A549 (cell line): ENCODE measurements around the gene PRSS27. TPM values are rescaled to one million over a fixed set of nuclear protein-coding genes. Genes with fewer than 3 reads are reported as not detected.

Experiments used
- CBX2 ChIP-seq: fragments of 200-600 bp; sonication (generic); IDR thresholded peaks from 2 replicates; pipeline ENCODE4 v1.6.1; 2016; ENCODE audit warnings: low read depth, mild to moderate bottlenecking, borderline replicate concordance
- CBX8 ChIP-seq: fragments of 200-600 bp; sonication (generic); IDR thresholded peaks from 2 replicates; pipeline ENCODE4 v1.6.1; 2016
- CHD2 ChIP-seq: fragments of 150-350 bp; IDR thresholded peaks from 2 replicates; pipeline ENCODE4 v1.6.1; 2014; ENCODE audit warnings: low read length; ENCODE audit not compliant: partially characterized antibody
- CHD4 ChIP-seq: fragments of 200-600 bp; sonication (generic); IDR thresholded peaks from 2 replicates; pipeline ENCODE4 v1.6.1; 2016; ENCODE audit warnings: antibody characterized with exemption, mild to moderate bottlenecking, borderline replicate concordance
- EHF ChIP-seq: fragments of 250-450 bp; sonication (Bioruptor Pico); IDR thresholded peaks from 2 replicates; pipeline ENCODE4 v1.5.0; 2020; ENCODE audit warnings: mild to moderate bottlenecking
- EHMT2 ChIP-seq: fragments of 200-600 bp; sonication (generic); IDR thresholded peaks from 2 replicates; pipeline ENCODE4 v1.6.1; 2016; ENCODE audit warnings: antibody characterized with exemption, low read depth, mild to moderate bottlenecking, moderate library complexity
- FOSB ChIP-seq: fragments of 250-450 bp; sonication (Bioruptor Pico); IDR thresholded peaks from 2 replicates; pipeline ENCODE4 v1.5.0; 2020; ENCODE audit warnings: mild to moderate bottlenecking, moderate library complexity
- FOSL2 ChIP-seq, 2 experiments: fragments of 450-650 bp in 1 of 2; fragments of >200 bp in 1 of 2; sonication (Bioruptor Twin) in 1 of 2; formaldehyde crosslinking; IDR thresholded peaks; 2 replicates each; pipeline versions ENCODE4 v1.5.0 to v1.6.1; 2016 to 2020; ENCODE audit warnings: mild to moderate bottlenecking in 1 of 2, moderate library complexity in 1 of 2
- FOXS1 ChIP-seq: fragments of 250-450 bp; sonication (Bioruptor Pico); IDR thresholded peaks from 2 replicates; pipeline ENCODE4 v1.5.0; 2020; ENCODE audit warnings: mild to moderate bottlenecking, moderate library complexity
- HDAC2 ChIP-seq: fragments of 200-600 bp; sonication (generic); IDR thresholded peaks from 2 replicates; pipeline ENCODE4 v1.6.1; 2016
- HEYL ChIP-seq: fragments of 250-450 bp; sonication (Bioruptor Pico); IDR thresholded peaks from 2 replicates; pipeline ENCODE4 v1.8.0; 2021; ENCODE audit warnings: mild to moderate bottlenecking, moderate library complexity
- HOXA7 ChIP-seq: fragments of 250-450 bp; sonication (Bioruptor Pico); IDR thresholded peaks from 2 replicates; pipeline ENCODE4 v1.5.0; 2020; ENCODE audit warnings: mild to moderate bottlenecking, moderate library complexity
- HOXB5 ChIP-seq: fragments of 250-450 bp; sonication (Bioruptor Pico); IDR thresholded peaks from 2 replicates; pipeline ENCODE4 v1.5.0; 2020; ENCODE audit warnings: mild to moderate bottlenecking, moderate library complexity
- JUN ChIP-seq, 2 experiments: fragments of >200 bp; sonication (Bioruptor Twin); formaldehyde crosslinking; IDR thresholded peaks; 2 replicates in 1 of 2; 3 replicates in 1 of 2; pipeline ENCODE4 v1.6.1; 2016 to 2017
- MAZ ChIP-seq: fragments of 150-350 bp; IDR thresholded peaks from 2 replicates; pipeline ENCODE4 v1.6.1; 2014; ENCODE audit warnings: antibody characterized with exemption, low read depth, low read length, borderline replicate concordance
- NR3C1 ChIP-seq: fragments of >200 bp; sonication (Bioruptor Twin); formaldehyde crosslinking; IDR thresholded peaks from 3 replicates; pipeline ENCODE4 v1.6.1; 2017
- POLR2A ChIP-seq: IDR thresholded peaks from 2 replicates; pipeline ENCODE4 v1.6.1; 2012; ENCODE audit warnings: mild to moderate bottlenecking, low read length
- POLR2AphosphoS2 ChIP-seq: conservative IDR thresholded peaks from 2 replicates; pipeline ENCODE4 v1.6.1; 2012; ENCODE audit warnings: low read length, improper control_type of control experiment, inconsistent platforms
- RAD21 ChIP-seq, 2 experiments: fragments of >200 bp in 1 of 2; sonication (Bioruptor Twin) in 1 of 2; formaldehyde crosslinking in 1 of 2; IDR thresholded peaks in 1 of 2; conservative IDR thresholded peaks in 1 of 2; 2 replicates in 1 of 2; 3 replicates in 1 of 2; pipeline ENCODE4 v1.6.1; 2012 to 2018; ENCODE audit warnings: inconsistent platforms in 1 of 2
- RCOR1 ChIP-seq: fragments of 150-350 bp; IDR thresholded peaks from 2 replicates; pipeline ENCODE4 v1.6.1; 2014; ENCODE audit warnings: antibody characterized with exemption, low read length, low read depth
- RFX5 ChIP-seq: fragments of 450-650 bp; IDR thresholded peaks from 2 replicates; pipeline ENCODE4 v1.7.1; 2014; ENCODE audit warnings: antibody characterized with exemption, mild to moderate bottlenecking, moderate library complexity
- SMC3 ChIP-seq: fragments of >200 bp; sonication (Bioruptor Twin); formaldehyde crosslinking; IDR thresholded peaks from 3 replicates; pipeline ENCODE4 v1.6.1; 2018; ENCODE audit warnings: inconsistent platforms
- TFCP2L1 ChIP-seq: fragments of 250-450 bp; sonication (Bioruptor Pico); IDR thresholded peaks from 2 replicates; pipeline ENCODE4 v1.5.0; 2021; ENCODE audit warnings: mild to moderate bottlenecking
- ZC3H11A ChIP-seq: fragments of 450-650 bp; IDR thresholded peaks from 2 replicates; pipeline ENCODE4 v1.6.1; 2014; ENCODE audit warnings: antibody characterized with exemption, mild to moderate bottlenecking
- ZNF302 ChIP-seq: fragments of 250-450 bp; sonication (Bioruptor Pico); IDR thresholded peaks from 2 replicates; pipeline ENCODE4 v1.9.0; 2021; ENCODE audit warnings: inconsistent platforms, mild to moderate bottlenecking, moderate library complexity
- polyA plus RNA-seq, 4 experiments: library from polyadenylated mRNA; depleted of rRNA in 3 of 4; stranded (reverse); fragments of >200 nt; fragmentation: RNase III in 1 of 4; extraction: RNeasy Plus Mini Kit Qiagen cat#74134 plus additional on column Dnase treatment in 1 of 4; gene quantifications; 2 replicates in 3 of 4; 3 replicates in 1 of 4; pipeline ENCODE4 v1.2.3, GENCODE V29; 2011 to 2017
- TF ChIP-seq, protein P1 (sequence below): fragments of 250-450 bp; sonication (Bioruptor Pico); IDR thresholded peaks from 2 replicates; pipeline ENCODE4 v1.5.0; 2021; ENCODE audit warnings: mild to moderate bottlenecking, moderate library complexity, borderline replicate concordance
- TF ChIP-seq, protein P2 (sequence below): IDR thresholded peaks from 2 replicates; pipeline ENCODE4 v1.6.1; 2012
- TF ChIP-seq, protein P3 (sequence below): fragments of 450-650 bp; IDR thresholded peaks from 2 replicates; pipeline ENCODE4 v1.6.1; 2014; ENCODE audit warnings: antibody characterized with exemption
- TF ChIP-seq, protein P4 (sequence below): fragments of 150-350 bp; IDR thresholded peaks from 2 replicates; pipeline ENCODE4 v1.6.1; 2014; ENCODE audit warnings: low read depth, mild to moderate bottlenecking, low read length
- TF ChIP-seq, protein P5 (sequence below): fragments of 200-600 bp; sonication (generic); IDR thresholded peaks from 2 replicates; pipeline ENCODE4 v1.6.1; 2016; ENCODE audit warnings: antibody characterized with exemption, mild to moderate bottlenecking, moderate library complexity
- TF ChIP-seq, protein P6 (sequence below): IDR thresholded peaks from 2 replicates; pipeline ENCODE4 v1.6.1; 2012
- TF ChIP-seq, protein P7 (sequence below): IDR thresholded peaks from 2 replicates; pipeline ENCODE4 v1.6.1; 2012; ENCODE audit warnings: low read depth, borderline replicate concordance

Gene PRSS27
- polyA plus RNA-seq, 2 of the 4 experiments (the other 2 are of a cell fraction) = 1.00 to 1.2 TPM

DNA sequence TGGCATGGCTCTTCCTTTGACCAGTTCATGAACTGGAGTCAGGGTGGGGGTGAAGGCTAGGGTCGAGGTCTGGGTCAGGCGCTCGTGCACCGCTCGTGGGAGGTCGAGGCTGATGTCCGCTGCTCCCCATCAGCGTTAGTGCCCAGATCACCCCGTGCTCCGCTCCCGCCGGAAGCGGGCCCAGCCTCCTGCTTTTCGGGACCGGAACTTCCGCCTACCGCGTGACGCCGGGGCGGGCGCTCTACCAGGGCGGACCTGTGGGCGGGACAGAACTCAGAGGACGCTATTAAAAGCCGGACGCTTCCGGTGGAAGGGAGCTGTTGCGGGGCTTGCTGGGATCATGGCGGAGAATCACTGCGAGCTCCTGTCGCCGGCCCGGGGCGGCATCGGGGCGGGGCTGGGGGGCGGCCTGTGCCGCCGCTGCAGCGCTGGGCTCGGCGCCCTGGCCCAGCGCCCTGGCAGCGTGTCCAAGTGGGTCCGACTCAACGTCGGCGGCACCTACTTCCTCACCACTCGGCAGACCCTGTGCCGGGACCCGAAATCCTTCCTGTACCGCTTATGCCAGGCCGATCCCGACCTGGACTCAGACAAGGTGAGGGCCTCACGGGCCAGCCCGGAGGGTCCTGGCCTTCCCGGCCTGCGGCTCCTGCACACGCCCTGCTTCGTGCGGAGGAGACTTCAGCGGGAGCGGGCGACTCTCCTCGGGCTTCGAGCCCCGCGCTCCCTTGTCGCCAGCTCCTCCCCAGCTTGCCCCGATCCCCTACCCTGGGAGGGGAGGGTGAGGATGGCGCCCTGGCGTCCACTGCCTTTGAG is 37.6 kb downstream of the PRSS27 start, which contains the start of gene KCTD5 (continued):
- TF ChIP-seq, protein P1, sequence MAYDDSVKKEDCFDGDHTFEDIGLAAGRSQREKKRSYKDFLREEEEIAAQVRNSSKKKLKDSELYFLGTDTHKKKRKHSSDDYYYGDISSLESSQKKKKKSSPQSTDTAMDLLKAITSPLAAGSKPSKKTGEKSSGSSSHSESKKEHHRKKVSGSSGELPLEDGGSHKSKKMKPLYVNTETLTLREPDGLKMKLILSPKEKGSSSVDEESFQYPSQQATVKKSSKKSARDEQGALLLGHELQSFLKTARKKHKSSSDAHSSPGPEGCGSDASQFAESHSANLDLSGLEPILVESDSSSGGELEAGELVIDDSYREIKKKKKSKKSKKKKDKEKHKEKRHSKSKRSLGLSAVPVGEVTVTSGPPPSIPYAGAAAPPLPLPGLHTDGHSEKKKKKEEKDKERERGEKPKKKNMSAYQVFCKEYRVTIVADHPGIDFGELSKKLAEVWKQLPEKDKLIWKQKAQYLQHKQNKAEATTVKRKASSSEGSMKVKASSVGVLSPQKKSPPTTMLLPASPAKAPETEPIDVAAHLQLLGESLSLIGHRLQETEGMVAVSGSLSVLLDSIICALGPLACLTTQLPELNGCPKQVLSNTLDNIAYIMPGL = no peak
- TF ChIP-seq HDAC2 (no peak), SMC3 (no peak), ZC3H11A (no peak), POLR2AphosphoS2 (no peak), RCOR1 (no peak), FOSB (CRISPR knock-in tag) (0 out of 2 replicates have a peak, but pooled peaks have one; percentile 68), HOXB5 (CRISPR knock-in tag) (0 out of 2 replicates have a peak, but pooled peaks have one; percentile 39), CBX8 (no peak), CHD2 (peak; percentile 25), FOXS1 (CRISPR knock-in tag) (peak; percentile 38; the same call in 1 of the 2 replicates), EHMT2 (no peak), JUN (IDR thresholded peaks at IDR 0.05) (peak; percentile 91 to 98), RAD21 (conservative IDR thresholded peaks at IDR 0.05 in 1 of 2, IDR thresholded peaks at IDR 0.05 in 1 of 2) (no peak), CHD4 (no peak), FOSL2 (IDR thresholded peaks at IDR 0.05) (no peak), FOSL2 (CRISPR knock-in tag; IDR thresholded peaks at IDR 0.05) (peak; percentile 34; the same call in 1 of the 2 replicates), CBX2 (no peak), RFX5 (no peak), TFCP2L1 (CRISPR knock-in tag) (peak; percentile 78; the same call in 1 of the 2 replicates), POLR2A (peak; percentile 93), HEYL (no peak), HOXA7 (no peak; the same call in 1 of the 2 replicates), NR3C1 (no peak), ZNF302 (CRISPR knock-in tag) (no peak), MAZ (0 out of 2 replicates have a peak, but pooled peaks have one; percentile 32), EHF (CRISPR knock-in tag) (peak; percentile 67; the same call in 1 of the 2 replicates)
- TF ChIP-seq, protein P2, sequence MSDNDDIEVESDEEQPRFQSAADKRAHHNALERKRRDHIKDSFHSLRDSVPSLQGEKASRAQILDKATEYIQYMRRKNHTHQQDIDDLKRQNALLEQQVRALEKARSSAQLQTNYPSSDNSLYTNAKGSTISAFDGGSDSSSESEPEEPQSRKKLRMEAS = peak; percentile 97
- TF ChIP-seq, protein P3, sequence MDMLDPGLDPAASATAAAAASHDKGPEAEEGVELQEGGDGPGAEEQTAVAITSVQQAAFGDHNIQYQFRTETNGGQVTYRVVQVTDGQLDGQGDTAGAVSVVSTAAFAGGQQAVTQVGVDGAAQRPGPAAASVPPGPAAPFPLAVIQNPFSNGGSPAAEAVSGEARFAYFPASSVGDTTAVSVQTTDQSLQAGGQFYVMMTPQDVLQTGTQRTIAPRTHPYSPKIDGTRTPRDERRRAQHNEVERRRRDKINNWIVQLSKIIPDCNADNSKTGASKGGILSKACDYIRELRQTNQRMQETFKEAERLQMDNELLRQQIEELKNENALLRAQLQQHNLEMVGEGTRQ = peak; percentile 82
- TF ChIP-seq, protein P4, sequence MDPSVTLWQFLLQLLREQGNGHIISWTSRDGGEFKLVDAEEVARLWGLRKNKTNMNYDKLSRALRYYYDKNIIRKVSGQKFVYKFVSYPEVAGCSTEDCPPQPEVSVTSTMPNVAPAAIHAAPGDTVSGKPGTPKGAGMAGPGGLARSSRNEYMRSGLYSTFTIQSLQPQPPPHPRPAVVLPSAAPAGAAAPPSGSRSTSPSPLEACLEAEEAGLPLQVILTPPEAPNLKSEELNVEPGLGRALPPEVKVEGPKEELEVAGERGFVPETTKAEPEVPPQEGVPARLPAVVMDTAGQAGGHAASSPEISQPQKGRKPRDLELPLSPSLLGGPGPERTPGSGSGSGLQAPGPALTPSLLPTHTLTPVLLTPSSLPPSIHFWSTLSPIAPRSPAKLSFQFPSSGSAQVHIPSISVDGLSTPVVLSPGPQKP = 0 out of 2 replicates have a peak, but pooled peaks have one; percentile 7
- TF ChIP-seq, protein P5, sequence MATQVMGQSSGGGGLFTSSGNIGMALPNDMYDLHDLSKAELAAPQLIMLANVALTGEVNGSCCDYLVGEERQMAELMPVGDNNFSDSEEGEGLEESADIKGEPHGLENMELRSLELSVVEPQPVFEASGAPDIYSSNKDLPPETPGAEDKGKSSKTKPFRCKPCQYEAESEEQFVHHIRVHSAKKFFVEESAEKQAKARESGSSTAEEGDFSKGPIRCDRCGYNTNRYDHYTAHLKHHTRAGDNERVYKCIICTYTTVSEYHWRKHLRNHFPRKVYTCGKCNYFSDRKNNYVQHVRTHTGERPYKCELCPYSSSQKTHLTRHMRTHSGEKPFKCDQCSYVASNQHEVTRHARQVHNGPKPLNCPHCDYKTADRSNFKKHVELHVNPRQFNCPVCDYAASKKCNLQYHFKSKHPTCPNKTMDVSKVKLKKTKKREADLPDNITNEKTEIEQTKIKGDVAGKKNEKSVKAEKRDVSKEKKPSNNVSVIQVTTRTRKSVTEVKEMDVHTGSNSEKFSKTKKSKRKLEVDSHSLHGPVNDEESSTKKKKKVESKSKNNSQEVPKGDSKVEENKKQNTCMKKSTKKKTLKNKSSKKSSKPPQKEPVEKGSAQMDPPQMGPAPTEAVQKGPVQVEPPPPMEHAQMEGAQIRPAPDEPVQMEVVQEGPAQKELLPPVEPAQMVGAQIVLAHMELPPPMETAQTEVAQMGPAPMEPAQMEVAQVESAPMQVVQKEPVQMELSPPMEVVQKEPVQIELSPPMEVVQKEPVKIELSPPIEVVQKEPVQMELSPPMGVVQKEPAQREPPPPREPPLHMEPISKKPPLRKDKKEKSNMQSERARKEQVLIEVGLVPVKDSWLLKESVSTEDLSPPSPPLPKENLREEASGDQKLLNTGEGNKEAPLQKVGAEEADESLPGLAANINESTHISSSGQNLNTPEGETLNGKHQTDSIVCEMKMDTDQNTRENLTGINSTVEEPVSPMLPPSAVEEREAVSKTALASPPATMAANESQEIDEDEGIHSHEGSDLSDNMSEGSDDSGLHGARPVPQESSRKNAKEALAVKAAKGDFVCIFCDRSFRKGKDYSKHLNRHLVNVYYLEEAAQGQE = no peak
- TF ChIP-seq, protein P6, sequence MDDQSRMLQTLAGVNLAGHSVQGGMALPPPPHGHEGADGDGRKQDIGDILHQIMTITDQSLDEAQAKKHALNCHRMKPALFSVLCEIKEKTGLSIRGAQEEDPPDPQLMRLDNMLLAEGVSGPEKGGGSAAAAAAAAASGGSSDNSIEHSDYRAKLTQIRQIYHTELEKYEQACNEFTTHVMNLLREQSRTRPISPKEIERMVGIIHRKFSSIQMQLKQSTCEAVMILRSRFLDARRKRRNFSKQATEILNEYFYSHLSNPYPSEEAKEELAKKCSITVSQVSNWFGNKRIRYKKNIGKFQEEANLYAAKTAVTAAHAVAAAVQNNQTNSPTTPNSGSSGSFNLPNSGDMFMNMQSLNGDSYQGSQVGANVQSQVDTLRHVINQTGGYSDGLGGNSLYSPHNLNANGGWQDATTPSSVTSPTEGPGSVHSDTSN = 0 out of 2 replicates have a peak, but pooled peaks have one; percentile 56
- TF ChIP-seq, protein P7, sequence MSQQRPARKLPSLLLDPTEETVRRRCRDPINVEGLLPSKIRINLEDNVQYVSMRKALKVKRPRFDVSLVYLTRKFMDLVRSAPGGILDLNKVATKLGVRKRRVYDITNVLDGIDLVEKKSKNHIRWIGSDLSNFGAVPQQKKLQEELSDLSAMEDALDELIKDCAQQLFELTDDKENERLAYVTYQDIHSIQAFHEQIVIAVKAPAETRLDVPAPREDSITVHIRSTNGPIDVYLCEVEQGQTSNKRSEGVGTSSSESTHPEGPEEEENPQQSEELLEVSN = peak; percentile 91
